GM18526 (cell line): ENCODE data around the gene MRM3.

Experiments
- POLR2A ChIP-seq: IDR thresholded peaks from 3 replicates; pipeline ENCODE4 v1.6.1; 2011; ENCODE audit not compliant: insufficient read length; ENCODE audit errors: extremely low read depth

Gene MRM3

DNA sequence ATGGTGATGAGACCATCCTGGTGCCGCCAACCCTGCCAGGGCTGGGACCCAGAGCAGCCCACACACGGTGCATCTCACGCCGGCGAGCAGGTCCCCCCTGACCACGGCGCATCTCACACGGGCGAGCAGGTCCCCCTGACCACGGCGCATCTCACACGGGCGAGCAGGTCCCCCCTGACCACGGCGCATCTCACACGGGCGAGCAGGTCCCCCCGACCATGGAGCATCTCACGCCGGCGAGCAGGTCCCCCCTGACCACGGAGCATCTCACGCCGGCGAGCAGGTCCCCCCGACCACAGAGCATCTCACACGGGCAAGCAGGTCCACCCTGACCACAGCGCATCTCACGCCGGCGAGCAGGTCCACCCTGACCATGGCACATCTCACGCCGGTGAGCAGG lies 59.2 kb downstream of the MRM3 start:
- TF ChIP-seq POLR2A: no peak
